Kasumi-1 (cell line): ENCODE data around the gene EVI2A.

Source experiments
- DNase-seq, 2 experiments: peaks; one replicate each; lab custom pipeline; 2025; lab: John Stamatoyannopoulos, UW

EVI2A gene

DNA sequence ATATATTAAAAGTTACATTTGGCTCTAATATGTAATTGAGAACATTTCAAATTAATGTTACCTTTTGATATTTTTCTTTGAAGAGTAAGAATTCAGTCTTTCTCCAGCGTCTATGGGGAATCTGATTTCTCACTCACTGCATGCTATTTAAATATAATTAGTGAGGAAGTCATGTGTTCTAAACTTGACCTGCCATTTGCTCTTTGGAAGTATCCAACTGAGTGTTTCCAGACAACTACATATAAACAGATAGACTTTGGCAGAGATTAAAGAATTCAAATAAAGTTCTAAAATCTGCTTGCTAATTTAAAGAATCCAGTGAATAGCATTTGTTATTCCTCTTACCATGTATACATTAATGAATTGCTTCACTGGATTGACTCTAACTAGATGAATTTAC, 47.9 kb downstream of the EVI2A start:
- DNase-seq, result no peak

GRCh38 chr17:31272803-31273202, 48.6 kb downstream of the EVI2A start:
- DNase-seq, result no peak

- no peak for DNase-seq
Measured at GRCh38 chr17:31272236-31272635, 49.2 kb downstream of the EVI2A start.

DNA sequence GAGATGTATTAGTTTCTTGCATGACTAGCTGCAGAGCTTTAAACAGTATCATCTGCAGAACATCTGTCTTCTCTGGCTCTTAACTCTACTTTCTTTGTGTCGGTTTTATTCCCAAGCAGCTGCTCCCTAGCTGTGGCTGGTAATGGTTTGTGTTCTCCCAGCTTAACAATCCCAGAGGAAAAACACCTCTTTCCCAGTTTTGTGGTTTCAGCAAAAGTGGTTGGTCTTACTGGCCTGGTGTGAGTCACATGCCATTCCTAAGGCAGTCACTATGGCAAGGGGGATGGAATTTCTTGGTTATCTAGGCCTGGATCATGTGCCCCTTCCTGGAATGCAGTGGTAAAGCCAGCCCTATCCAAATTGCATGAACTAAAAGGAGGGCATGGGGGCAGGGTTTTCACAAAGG, 51.8 kb downstream of the EVI2A start:
- DNase-seq, result no peak

DNA sequence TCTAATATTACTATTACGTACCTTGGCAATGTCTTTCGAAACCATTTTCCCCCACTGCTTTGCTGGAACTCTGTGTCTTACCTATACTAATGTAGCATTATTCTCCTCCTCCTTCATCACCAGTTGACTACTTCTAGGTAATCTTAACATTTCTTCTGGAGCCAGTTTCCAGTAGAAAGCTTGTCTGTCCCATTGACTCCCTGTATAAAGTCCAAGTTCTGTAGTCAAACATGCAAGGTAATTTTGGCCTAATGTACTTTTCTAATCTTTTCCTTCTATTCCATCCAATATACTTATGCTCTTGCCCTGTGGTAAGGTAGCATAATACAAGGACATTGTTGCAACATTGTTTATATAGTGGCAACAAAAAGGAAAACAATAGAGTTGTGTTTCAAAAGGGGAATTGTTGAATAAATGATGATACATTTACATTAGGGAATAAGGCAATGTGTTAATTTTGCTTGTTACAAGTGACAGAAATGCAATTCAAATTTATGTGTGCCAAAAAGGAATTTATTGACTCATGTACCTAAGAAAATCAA, 52.3 kb downstream of the EVI2A start:
- DNase-seq, result no peak
